Neural cell (in vitro differentiated cells): ENCODE data around the gene PBXIP1. TPM values are rescaled to one million over a fixed set of nuclear protein-coding genes. Genes with fewer than 3 reads are reported as not detected.

Experiments
- H2AFZ ChIP-seq: fragments of 200-600, 300-800 bp; sonication (generic), shearing (Covaris generic); 2 replicates; pipeline ENCODE4 v1.6.0; 2014; ENCODE audit warnings: low read depth, mild to moderate bottlenecking, antibody characterized with exemption, low read length, moderate library complexity
- H3F3A ChIP-seq: fragments of 200-600 bp; shearing (Covaris generic); 2 replicates; pipeline ENCODE4 v1.6.1; 2016; ENCODE audit warnings: mild to moderate bottlenecking, moderate library complexity, mixed read lengths, antibody characterized with exemption, low read length; ENCODE audit not compliant: insufficient read depth, poor library complexity, severe bottlenecking
- H3K27ac ChIP-seq: fragments of 200-600, 300-800 bp; sonication (generic), shearing (Covaris generic); 2 replicates; pipeline ENCODE4 v1.5.1; 2014; ENCODE audit warnings: mild to moderate bottlenecking, low read length, moderate library complexity
- H3K27me3 ChIP-seq: fragments of 300-800, 200-600 bp; sonication (generic), shearing (Covaris generic); 2 replicates; pipeline ENCODE4 v1.6.0; 2014; ENCODE audit warnings: mild to moderate bottlenecking, low read depth, low read length, moderate library complexity; ENCODE audit not compliant: insufficient read depth
- H3K36me3 ChIP-seq: fragments of 300-800, 200-600 bp; sonication (generic), shearing (Covaris generic); 2 replicates; pipeline ENCODE4 v1.5.1; 2014; ENCODE audit warnings: mild to moderate bottlenecking, antibody characterized with exemption, low read length, moderate library complexity; ENCODE audit not compliant: insufficient read depth
- H3K4me2 ChIP-seq: fragments of 300-800, 200-600 bp; sonication (generic), shearing (Covaris generic); 2 replicates; pipeline ENCODE4 v1.6.0; 2014; ENCODE audit warnings: mild to moderate bottlenecking, low read length
- H3K4me3 ChIP-seq: fragments of 300-800, 200-600 bp; sonication (generic), shearing (Covaris generic); 2 replicates; pipeline ENCODE4 v1.5.1; 2014; ENCODE audit warnings: mild to moderate bottlenecking, low read length, moderate library complexity
- H3K79me2 ChIP-seq: fragments of 200-600 bp; shearing (Covaris generic); replicated peaks from 2 replicates; pipeline ENCODE4 v1.6.0; 2014; ENCODE audit warnings: mild to moderate bottlenecking, low read length, moderate library complexity; ENCODE audit not compliant: insufficient read depth
- H3K9ac ChIP-seq: fragments of 300-800, 200-600 bp; sonication (generic), shearing (Covaris generic); 2 replicates; pipeline ENCODE4 v1.6.1; 2016; ENCODE audit warnings: mild to moderate bottlenecking, low read length, mixed read lengths
- H3K9me2 ChIP-seq: fragments of 200-600 bp; shearing (Covaris generic); 2 replicates; pipeline ENCODE4 v1.6.1; 2016; ENCODE audit warnings: mild to moderate bottlenecking, low read length, mixed read lengths; ENCODE audit not compliant: insufficient read depth
- H3K9me3 ChIP-seq: fragments of 200-600, 300-800 bp; sonication (generic), shearing (Covaris generic); 2 replicates; pipeline ENCODE4 v1.6.1; 2016; ENCODE audit warnings: mild to moderate bottlenecking, mixed run types, low read length, moderate library complexity, mixed read lengths
- H4K20me1 ChIP-seq: fragments of 200-600 bp; shearing (Covaris generic); 2 replicates; pipeline ENCODE4 v1.6.1; 2016; ENCODE audit warnings: mild to moderate bottlenecking, mixed run types; ENCODE audit not compliant: insufficient read depth
- CTCF ChIP-seq: fragments of 450-650 bp; IDR thresholded peaks from 2 replicates; pipeline ENCODE4 v1.5.1; 2014; ENCODE audit warnings: antibody characterized with exemption, mild to moderate bottlenecking, moderate library complexity; ENCODE audit not compliant: poor library complexity, severe bottlenecking
- EP300 ChIP-seq: fragments of 450-650 bp; conservative IDR thresholded peaks from 2 replicates; pipeline ENCODE4 v1.6.1; 2014; ENCODE audit warnings: antibody characterized with exemption, mild to moderate bottlenecking, moderate library complexity; ENCODE audit not compliant: poor library complexity, severe bottlenecking
- EZH2 ChIP-seq: fragments of 200-600, 300-800 bp; shearing (Covaris generic), sonication (generic); IDR thresholded peaks from 2 replicates; pipeline ENCODE4 v1.6.1; 2014; ENCODE audit warnings: antibody characterized with exemption, low read length, borderline replicate concordance, mild to moderate bottlenecking; ENCODE audit not compliant: insufficient read depth, poor library complexity, severe bottlenecking
- MXI1 ChIP-seq: fragments of 450-650 bp; conservative IDR thresholded peaks from 2 replicates; pipeline ENCODE4 v1.6.1; 2014; ENCODE audit warnings: antibody characterized with exemption, mild to moderate bottlenecking; ENCODE audit not compliant: poor library complexity, severe bottlenecking
- POLR2AphosphoS5 ChIP-seq: IDR thresholded peaks from 2 replicates; pipeline ENCODE4 v1.6.1; 2012
- RAD21 ChIP-seq: fragments of 450-650 bp; conservative IDR thresholded peaks from 2 replicates; pipeline ENCODE4 v1.6.1; 2014; ENCODE audit warnings: antibody characterized with exemption, mild to moderate bottlenecking, moderate library complexity
- REST ChIP-seq: IDR thresholded peaks from 2 replicates; pipeline ENCODE4 v1.6.1; 2012; ENCODE audit warnings: borderline replicate concordance
- SMC3 ChIP-seq: fragments of 450-650 bp; conservative IDR thresholded peaks from 2 replicates; pipeline ENCODE4 v1.6.1; 2014; ENCODE audit warnings: antibody characterized with exemption, mild to moderate bottlenecking, moderate library complexity; ENCODE audit not compliant: poor library complexity
- TAF1 ChIP-seq: IDR thresholded peaks from 2 replicates; pipeline ENCODE4 v1.6.1; 2012; ENCODE audit warnings: low read depth
- polyA plus RNA-seq: library from polyadenylated mRNA; depleted of rRNA; stranded (reverse); fragments of >200 nt; gene quantifications from 2 replicates; pipeline ENCODE4 v1.2.3, GENCODE V29; 2014

PBXIP1 gene
- polyA plus RNA-seq, 1 donor from 2014 or later: 5.4 TPM

GRCh38 chr1:154937988-154938386 lies 17.9 kb downstream of the PBXIP1 start:
- H3K9me2 ChIP-seq: no peaks in the 10 kb centered on the region
- H3K27ac ChIP-seq: peak overlapping the region; percentile 98
- no peaks in the 10 kb centered on the region for H3F3A ChIP-seq
- H2AFZ ChIP-seq: no peak overlapping the region
- no peaks in the 10 kb centered on the region for H4K20me1 ChIP-seq
- TF ChIP-seq REST (no peak), CTCF (no peak), POLR2AphosphoS5 (no peak)
- H3K36me3 ChIP-seq: no peaks in the 10 kb centered on the region
- H3K27me3 ChIP-seq: no peaks in the 10 kb centered on the region
- peak overlapping the region; percentile 80 for H3K4me3 ChIP-seq
- peaks cover 6% of the 10 kb centered on the region for H3K79me2 ChIP-seq
- no peaks in the 10 kb centered on the region for H3K9me3 ChIP-seq
- H3K4me2 ChIP-seq: peak overlapping the region; percentile 83
- H3K9ac ChIP-seq: peak overlapping the region; percentile 94

DNA sequence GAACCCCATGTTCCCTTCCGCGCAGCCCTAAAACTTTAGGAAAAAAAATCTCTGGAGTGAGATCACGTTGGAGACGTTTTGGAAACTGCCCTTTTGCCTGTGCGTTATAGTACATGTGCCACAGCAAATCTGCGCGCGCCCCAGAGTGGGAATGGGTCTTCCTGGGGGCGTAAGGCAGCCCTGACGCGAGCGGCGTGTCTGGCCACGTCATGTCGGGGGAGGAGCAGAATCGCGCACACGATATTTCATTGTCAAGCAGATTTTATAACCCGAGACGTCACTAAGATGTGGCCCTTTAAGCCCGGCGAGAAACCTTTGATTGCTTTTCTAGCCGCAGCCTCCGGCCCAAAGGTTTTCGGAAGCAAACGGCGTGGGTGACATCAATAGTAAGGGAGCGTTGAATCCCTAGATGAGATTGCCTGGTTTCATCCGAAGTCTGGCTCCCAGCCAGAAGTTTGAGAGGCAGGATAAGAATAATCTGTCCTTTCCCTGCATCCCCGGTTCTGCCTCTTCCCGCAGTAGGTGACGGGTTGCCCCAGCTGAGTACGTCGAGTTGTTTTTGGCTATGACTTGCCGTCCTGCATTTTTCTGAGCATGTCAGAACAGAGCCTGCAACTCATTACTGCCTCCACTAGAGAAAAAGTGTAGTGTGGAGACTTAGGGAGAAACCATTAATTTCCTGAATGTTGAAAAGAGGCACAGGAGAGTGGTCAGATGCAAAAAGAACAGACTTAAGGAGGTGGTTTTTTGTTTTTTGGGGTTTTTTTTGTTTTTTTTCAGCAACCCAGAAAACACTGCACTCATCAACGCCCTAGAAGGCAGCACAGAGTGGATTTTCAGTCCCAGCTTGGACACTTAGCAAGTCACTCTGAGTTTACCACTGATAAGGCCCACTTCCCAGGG lies 18.6 kb downstream of the PBXIP1 start:
- peak overlapping the region; percentile 94 for H3K9ac ChIP-seq
- H3K79me2 ChIP-seq: peaks cover 6% of the 10 kb centered on the region
- H2AFZ ChIP-seq: peak overlapping the region; percentile 94
- no peaks in the 10 kb centered on the region for H3K27me3 ChIP-seq
- no peaks in the 10 kb centered on the region for H3K36me3 ChIP-seq
- peak overlapping the region; percentile 98 for H3K27ac ChIP-seq
- no peaks in the 10 kb centered on the region for H3F3A ChIP-seq
- H3K9me3 ChIP-seq: no peaks in the 10 kb centered on the region
- no peaks in the 10 kb centered on the region for H3K9me2 ChIP-seq
- TF ChIP-seq CTCF (peak; percentile 62), SMC3 (peak; percentile 64), REST (peak; percentile 86), EP300 (peak; percentile 90), TAF1 (peak; percentile 41), MXI1 (peak; percentile 40), EZH2 (no peak), RAD21 (peak; percentile 50), POLR2AphosphoS5 (peak; percentile 90)
- H3K4me3 ChIP-seq: peak overlapping the region; percentile 80
- H4K20me1 ChIP-seq: no peaks in the 10 kb centered on the region
- peak overlapping the region; percentile 83 for H3K4me2 ChIP-seq
